ENCODE data around the gene CGNL1.

CGNL1 gene

DNA sequence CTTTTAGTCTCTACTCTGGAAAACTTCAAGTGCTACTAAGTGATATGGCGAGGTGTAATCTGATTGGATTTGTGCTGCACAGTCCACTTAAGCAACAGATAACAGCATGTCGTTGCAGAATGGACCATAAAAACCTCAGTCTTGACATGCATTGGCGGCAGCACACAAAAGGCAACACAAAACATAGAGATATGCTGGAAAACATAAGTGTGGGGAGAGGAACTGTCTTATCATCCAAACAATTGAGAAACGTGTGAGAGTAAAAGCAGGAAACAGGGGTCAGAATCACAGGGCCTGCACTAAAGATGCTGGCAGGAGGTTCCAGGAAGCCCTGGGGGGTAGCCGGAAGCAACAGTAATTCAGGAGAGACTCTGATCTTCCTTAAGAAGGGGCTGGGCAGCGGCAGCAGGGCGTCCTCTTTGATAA is 82.1 kb downstream of the CGNL1 start:
- no peak for DNase-seq

DNA sequence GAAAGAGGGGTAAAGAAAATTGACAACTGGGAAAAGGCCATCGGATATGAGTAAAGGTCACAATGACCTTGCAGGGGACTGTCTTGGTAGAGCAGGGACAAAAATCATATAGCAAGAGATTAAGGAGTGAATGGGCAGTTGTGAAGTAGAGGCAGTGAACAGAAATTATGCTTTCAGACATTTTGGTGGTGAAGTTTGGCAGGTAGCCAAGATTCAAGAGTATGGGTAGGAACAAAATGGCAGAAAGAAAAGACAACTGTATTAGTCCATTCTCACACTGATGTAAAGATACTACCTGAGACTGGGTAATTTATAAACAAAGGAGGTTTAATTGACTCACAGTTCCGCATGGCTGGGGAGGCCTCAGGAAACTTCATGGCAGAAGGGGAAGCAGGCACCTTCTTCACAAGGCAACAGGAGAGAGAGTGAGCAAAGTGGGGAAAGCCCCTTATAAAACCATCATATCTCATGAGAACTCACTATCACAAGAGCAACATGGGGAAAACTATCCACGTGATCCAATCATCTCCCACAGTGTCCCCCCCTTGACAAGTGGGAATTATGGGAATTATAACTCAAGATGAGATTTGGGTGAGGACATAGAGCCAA is 84.0 kb downstream of the CGNL1 start:
- no peak for DNase-seq

GRCh38 chr15:57461541-57461940 is 85.2 kb downstream of the CGNL1 start:
- no peak for DNase-seq

DNA sequence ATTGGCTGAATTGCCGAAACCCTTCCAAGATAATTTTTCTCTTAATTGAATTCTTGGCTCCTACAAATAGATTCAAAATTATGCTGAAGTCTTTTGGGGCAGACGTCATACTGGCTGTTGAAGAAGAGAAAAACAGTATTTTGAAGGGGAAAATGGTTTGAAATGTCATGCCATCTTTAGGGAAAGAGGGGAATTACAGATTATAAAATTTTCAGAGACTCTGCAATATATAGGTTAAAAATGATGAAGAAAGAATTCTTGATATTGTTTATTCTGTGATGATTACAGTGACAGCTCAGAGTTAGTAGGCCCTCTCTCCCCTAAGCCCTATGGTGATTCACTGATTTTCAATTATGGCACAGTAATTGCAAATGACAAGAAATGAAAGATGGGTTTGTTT is 86.1 kb downstream of the CGNL1 start:
- no peak for DNase-seq

DNA sequence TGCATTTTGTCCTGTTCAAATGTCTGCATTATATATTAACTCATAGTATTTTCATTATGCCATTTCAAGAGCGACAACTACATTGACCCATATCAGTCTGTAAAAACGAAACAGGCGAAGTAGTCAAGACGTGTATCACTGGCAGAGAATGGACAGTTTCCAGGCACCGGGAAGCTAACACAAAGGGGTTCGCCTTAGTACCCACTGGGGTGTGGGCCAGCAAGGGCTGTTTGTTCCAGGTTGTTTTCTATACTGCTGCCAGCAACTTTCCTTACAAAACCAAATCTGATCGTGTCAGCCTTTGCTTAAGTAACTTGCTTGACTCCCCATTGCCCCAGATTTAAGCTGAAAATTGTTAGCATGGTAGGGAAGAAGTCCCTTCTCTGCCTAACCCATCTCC is 87.1 kb downstream of the CGNL1 start:
- DNase-seq, result no peak

- no peak for DNase-seq
Observed at GRCh38 chr15:57464480-57464879, 88.2 kb downstream of the CGNL1 start.

- DNase-seq, result no peak
Observed at GRCh38 chr15:57468486-57468885, 92.2 kb downstream of the CGNL1 start.

DNA sequence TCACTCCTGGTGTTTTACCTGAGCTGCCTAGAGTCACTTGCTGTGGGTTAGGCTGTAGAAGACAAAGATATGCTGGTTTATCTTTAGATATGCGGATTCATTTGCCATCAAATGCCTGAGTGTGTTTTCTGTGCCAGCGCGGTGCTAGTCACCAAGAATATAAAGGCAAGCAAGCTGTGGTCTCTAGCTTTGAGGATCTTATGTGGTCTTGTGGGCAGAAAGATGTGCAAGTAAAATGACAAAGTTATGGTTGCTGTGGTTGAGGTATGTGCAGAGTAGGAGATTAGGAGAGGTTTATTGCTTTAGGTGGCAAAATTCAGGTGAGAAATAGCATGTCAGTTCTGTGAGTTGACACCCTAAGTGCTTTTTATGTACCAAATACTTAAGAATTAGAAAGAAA is 94.2 kb downstream of the CGNL1 start:
- no peak for DNase-seq

DNA sequence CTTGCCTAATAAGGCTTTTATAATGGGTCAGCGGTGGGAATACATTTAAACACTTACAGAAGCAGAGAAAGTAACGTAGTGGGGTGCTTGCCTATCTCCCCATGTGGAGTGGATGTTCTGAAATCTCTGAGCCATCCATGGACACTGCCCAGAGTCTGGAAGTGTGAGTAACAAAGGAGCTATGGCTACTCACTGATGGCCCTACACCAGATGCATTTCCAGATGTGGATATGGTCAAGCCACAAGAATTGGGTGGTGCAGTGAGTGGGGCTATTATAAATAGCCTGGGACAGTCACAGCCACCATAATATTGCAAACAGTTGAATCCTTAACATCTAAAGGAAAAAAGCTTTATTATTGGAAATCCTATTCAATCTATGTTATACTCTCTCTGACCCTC is 96.6 kb downstream of the CGNL1 start:
- DNase-seq, result no peak

GRCh38 chr15:57476533-57476975 is 100.2 kb downstream of the CGNL1 start:
- DNase-seq, result no peak

DNA sequence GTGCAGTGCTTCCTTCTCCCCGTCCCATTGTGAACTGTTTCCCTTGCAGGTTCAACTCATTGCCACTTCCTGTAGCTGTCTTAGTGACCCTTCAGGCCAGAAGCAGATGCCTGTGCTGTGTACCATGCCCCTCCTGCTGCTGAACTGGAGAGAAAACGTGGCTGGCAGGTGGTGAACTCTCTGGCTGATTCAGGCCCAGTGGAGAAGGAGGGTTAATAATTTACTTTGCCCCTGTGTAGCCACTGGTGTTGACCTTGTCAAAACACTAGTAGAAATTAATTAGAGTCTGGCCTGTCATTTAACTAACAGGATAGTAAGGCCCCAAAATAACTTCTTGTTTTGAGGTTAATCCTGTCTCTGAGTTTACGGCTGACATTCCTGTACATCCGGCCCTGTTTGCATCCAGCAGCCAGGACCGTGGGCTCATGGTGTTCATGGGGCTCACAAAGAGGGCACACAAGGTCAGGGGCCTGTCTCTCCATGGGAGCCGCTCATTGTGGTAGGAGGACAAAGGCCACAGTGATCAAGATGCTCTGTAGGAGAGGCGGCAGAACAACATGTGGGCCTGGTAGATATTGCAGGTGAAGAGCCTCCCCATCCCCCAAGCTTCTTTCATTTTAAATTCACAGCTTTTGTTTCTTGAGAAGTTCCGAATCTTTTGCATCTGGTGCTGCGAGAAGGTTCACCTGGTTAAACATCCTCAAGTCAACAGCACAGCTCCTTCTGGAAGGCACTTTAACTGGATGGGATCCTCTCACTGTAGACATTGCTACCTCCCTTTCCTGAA is 101.6 kb downstream of the CGNL1 start:
- no peak for DNase-seq

- no peak for DNase-seq
Observed at GRCh38 chr15:57479005-57479404, 102.7 kb downstream of the CGNL1 start.

DNA sequence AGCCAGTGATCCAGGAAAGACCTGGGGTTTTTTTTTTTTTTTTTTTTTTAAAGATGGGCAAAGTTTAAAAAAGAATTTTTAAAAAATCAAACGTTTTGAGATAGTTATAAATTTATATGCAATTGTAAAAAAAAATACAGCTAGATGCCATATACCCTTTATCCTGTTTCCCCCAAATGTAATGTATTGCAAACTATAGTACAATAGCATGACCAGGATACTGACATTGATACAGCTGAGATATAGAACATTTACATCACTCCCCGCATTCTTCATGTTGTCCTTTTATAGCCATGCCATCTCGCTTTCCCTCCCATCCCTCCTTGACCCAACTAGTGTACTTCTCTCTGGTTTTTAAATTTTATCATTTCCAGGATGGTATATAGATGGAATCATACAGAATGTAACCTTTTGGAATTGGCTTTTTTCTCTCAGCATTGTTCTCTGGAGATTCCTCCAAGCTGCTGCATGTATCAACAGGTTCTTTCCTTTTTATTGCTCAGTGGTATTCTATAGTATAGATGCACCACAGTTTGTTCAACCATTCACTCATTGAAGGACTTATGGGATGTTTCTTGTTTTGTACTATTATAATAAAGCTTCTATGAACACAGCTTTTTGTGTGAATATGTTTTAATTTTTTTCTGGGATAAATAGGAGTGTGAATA is 104.9 kb downstream of the CGNL1 start:
- DNase-seq, result no peak

GRCh38 chr15:57485869-57486268 is 109.6 kb downstream of the CGNL1 start:
- DNase-seq, result no peak

DNA sequence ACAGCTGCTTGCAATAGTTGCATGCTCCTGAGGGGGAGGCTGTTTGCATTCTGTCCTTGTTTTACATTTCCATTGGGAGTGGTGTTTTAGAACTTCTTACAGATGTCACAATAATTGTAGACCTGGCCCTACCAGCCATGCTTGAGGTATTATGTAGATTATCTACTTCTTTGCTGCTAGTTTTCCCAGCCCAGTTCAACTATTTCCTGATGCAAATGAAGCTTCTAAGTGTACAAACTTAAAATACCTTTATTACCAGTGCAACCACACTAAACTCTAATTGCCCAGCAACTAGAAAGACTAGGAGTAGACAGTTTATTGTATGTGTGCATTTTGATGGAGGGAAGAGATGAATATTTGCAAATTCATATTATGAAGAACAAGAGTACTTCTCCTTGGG is 110.5 kb downstream of the CGNL1 start:
- DNase-seq, result no peak

- DNase-seq, result no peak
Observed at GRCh38 chr15:57489122-57489521, 112.8 kb downstream of the CGNL1 start.

DNA sequence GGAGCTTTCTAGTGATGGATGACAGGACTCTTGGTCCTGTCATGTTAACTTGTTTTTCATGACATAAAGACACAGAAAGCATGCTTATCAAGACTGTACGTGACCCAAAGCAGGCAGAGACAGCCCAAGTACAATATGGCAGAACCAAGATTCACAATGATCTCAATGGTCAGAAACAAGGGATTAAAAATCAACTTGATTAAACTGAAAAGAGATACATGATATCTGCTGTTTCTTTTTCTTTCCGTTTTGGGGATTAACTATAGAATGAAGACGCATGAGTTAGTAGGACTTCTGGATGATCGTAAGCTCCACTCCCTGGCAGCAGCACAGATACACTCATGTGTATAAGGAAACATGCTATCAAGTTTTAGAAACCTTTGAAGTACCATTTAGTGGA is 117.0 kb downstream of the CGNL1 start:
- no peak for DNase-seq

DNA sequence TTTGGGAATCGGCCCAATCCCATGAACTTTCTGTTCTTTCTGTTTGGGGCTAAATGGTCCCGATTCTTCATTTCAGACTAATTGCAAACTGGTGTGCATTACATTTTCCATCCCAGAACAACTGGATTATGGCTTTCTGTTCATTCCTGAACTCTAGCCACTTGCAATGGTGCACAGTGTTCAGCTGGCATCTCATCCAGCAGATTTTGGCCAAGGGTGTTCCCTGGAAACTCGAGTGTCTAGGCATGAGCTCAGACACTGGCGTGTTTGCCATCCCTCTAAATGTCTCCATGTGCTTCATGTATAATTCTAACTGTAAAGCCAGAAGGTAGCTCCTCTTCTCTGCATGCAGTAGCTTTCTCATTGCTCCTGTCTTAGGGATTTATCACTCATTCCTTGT is 118.3 kb downstream of the CGNL1 start:
- DNase-seq, result no peak

DNA sequence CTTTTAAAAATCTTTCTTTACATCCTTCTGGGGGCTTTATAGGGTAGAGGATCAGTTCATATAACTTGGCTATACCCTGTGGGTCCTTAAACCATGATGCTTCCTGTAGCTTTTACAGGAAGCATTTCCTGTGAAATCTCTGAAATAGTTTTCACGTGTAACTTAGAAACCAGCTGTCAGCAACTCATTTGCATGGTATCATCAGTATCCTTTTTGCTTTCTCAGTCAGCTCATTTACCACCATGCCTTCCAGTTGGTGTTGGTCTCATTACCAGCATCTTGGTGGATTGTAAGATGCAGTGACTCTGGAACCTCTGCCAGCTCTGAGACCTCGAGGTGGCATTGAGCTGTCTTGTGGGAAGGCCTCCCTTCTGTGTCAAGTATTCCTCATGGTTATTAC is 118.7 kb downstream of the CGNL1 start:
- no peak for DNase-seq

DNA sequence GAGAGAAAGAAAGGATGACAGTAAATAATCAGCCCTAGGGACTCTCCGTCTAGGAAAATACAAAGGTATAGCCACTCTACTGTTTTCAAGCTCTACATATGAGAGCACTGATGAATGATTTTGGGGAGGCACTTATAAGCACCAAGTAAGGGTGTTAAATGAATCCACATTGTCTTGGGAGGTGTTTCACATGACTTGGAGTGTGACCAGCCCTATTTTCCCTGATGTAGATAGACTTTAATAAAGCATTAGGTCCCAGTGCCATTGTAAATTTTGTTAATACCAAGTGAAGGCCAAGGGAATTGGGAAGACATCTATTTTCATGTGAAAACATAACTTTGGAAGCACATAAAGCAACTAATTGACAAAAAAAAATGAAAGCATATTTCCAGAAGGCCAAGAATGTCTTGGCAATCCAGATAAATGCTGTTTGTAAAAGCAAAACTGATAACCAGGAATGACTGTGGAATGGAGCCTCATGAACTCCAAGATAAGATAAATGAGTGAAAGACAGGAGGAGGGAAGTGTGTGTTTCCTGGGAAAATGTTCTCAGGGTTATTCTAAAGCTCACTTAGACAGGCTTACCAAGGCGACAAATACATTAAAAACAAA is 119.4 kb downstream of the CGNL1 start:
- no peak for DNase-seq

- DNase-seq, result no peak
Observed at GRCh38 chr15:57496594-57496945, 120.3 kb downstream of the CGNL1 start.

DNA sequence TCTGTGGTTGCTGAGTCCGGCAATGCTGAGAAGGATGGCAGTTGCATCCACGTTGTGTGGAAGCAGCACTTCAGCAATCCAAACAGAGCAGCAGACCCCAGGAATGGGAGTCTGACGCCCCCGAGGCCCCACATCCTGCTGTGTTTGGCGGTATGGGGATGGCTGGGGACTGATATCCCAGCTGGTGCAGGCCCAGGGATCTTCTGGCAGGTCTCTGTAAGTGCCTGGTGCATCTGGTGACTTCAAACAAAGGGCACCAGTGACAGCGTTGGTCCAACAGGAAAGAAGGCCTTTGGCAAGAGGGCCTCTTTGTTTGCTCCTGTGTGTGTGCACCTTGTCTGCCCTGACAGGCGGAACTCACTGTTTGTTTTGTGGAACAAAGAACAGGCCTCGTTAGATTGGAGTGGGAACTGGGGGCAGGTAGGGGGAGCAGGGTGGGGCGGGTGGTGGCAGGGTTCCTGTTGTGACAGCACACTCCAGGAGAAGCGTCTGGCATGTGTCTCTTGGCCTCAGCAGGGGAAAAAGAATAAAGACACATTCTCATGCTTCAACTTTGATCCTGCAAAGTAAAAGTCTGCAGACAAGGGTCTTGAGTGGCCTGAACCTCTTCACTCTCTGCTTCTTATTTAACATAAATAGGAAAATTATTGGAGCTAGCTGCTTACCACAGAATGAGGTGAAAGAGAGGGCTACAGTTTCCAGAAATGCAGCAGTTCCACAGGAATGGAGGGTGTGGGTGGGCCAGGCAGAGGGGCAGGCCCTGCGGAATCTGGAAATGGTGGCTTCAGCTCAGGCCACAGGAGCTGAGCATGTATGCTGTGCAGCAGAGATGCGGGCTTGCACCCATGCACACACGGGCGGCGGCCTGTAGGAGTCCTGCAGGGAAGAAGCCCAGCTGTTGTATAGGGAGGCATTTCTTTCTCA is 120.9 kb downstream of the CGNL1 start:
- no peak for DNase-seq

GRCh38 chr15:57500256-57500655 is 124.0 kb downstream of the CGNL1 start:
- DNase-seq, result no peak
